LNCaP clone FGC (cell line): Measurements from ENCODE around the gene GPR156.

ENCODE experiments used
- DNase-seq: peaks from one replicate; pipeline ENCODE4 v3.0.0-alpha.2; 2011; ENCODE audit warnings: low read depth
- H3K4me3 ChIP-seq: 2 replicates; pipeline ENCODE4 v1.5.1; 2011; ENCODE audit warnings: mild to moderate bottlenecking, low read depth, low read length, control low read depth
- TF ChIP-seq, protein P1 (sequence below): IDR thresholded peaks from 2 replicates; pipeline ENCODE4 v1.5.1; 2012; ENCODE audit warnings: mild to moderate bottlenecking; ENCODE audit not compliant: control insufficient read depth, insufficient read depth; ENCODE audit errors: extremely low read depth

Gene GPR156

DNA sequence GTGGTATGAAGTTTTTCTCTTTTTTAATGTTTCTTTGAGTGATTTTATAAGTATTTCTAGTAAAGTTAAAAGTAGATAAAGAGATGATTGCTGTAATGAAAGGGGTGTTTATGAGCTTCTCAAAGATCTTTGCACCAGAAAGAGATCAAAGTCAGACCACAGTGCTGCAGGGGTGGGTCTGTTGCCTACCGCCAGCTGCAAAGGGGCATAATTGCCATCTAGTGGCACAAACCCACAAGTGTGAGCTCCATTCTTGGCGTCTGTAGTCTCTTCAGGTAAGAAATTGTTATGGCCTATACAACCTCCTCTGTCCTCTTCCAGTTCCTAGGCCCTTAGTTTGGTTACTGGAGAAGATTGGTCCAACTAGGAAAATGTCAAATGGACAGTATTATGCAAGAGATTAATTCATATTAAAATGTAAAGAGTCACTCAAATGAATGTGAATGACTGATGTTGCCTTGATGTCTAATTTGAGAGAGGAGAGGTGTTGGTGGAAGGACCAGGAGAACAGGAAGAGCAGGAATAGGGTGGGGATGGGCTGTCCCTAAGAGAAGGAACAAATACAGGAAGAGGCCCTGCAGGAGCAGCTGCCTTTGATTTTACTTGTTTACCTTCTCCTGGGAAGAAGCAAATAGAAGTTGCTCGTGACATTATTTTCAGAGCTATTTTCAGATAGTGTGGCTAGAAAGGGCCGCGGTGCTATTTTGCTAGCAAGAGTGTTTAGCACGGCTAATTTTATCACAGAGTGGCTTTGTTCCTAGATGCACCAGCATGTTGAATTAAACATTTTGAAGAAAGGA is 137.8 kb downstream of the GPR156 start:
- peak; percentile 95 for DNase-seq
- TF ChIP-seq, protein P1, sequence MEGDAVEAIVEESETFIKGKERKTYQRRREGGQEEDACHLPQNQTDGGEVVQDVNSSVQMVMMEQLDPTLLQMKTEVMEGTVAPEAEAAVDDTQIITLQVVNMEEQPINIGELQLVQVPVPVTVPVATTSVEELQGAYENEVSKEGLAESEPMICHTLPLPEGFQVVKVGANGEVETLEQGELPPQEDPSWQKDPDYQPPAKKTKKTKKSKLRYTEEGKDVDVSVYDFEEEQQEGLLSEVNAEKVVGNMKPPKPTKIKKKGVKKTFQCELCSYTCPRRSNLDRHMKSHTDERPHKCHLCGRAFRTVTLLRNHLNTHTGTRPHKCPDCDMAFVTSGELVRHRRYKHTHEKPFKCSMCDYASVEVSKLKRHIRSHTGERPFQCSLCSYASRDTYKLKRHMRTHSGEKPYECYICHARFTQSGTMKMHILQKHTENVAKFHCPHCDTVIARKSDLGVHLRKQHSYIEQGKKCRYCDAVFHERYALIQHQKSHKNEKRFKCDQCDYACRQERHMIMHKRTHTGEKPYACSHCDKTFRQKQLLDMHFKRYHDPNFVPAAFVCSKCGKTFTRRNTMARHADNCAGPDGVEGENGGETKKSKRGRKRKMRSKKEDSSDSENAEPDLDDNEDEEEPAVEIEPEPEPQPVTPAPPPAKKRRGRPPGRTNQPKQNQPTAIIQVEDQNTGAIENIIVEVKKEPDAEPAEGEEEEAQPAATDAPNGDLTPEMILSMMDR: peak; percentile 19; the same call in 1 of the 2 replicates
- peak overlapping the region; percentile 20 for H3K4me3 ChIP-seq

DNA sequence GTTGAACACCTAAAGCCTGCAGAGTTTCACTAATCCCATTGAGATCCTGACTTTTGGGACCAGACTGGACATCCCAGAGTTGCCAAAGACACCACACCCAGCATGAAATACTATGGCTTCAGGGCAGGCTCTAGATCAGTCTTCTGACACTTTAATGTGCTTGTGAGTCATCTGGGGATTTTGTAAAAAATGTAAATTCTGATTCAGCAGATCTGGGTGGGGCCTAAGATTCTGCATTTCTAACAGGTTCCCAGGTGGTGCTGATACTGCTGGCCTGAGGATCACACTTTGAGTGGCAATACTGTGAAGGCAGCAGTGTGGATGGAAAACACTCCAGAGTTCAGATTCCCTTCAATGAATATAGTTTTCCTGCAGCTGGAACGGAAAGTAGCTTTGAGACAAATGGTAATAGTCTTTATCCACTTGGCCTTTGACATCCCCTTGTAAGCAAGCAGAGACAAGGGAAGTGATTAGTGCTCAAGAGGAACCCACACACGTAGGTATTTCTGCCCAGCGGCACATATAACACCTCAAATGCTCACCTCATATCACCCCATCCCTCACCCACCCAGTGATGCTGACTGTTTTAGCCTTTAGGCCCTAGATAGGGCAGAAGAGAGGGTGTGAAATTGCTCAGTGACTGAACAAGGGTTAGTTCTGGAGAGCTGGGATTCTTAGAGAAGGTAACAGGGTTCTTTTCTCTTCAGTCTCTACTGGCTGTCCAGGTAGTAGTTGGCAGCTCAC is 139.3 kb downstream of the GPR156 start:
- no peak overlapping the region for H3K4me3 ChIP-seq
- DNase-seq: no peak
- TF ChIP-seq, protein P1: no peak

DNA sequence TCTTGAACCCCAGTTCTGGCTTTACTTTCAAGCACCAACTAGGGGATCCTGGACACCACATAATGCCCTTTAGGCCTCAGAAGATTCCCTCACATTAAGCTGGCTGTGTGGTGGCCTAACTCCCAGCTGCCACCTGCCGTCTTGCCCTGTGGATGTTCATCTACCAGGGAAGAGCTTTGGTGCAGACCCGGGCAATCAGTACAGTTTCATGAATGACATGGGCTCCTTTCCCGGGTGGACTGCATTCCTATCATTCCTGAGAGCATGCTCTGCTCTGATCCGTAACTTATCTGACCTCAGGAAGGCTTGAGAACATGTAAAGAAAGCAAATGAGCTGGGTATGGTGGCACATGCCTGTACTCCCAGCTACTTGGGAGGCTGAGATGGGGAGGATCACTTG is 140.8 kb downstream of the GPR156 start:
- TF ChIP-seq, protein P1: no peak
- no peak for DNase-seq

DNA sequence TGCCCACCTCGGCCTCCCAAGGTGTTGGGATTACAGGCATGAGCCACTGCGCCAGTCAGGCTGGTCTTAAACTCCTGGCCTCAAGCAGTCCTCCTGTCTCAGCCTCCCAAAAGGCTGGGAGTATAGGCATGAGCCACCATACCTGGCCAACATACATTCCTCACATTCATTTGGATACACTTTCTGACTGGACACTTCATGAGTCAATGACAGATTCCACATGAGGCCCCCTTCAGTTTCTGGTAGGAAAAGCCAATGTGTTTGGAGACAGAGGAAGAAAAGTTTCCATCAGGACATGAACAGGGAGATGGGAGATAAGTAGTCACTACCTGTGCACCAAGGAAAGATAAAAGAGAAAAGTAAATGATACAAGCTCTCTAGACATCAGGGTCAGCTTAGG is 141.3 kb downstream of the GPR156 start:
- TF ChIP-seq, protein P1: no peak
- DNase-seq: no peak
- no peak overlapping the region for H3K4me3 ChIP-seq

More for the DNA sequence above, 140.8 kb downstream of the GPR156 start:
- no peak overlapping the region for H3K4me3 ChIP-seq

DNA sequence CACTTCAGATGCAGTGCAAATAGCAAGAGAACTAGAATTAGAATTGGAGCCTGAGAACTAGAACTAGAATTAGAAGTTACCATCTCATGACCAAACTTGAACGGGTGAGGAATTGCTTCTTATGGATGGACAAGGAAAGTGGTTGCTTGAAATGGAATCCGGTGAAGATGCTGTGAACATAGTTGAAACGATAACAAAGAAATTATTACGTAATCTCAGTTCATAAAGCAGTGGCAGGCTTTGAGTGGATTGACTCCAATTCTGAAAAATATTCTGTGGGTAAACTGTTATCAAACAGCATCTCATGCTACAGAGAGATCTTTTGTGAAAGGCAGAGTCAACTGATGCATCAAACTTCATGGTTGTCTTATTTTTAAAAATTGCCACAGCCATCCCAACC is 142.8 kb downstream of the GPR156 start:
- DNase-seq: no peak
- H3K4me3 ChIP-seq: no peak overlapping the region
- TF ChIP-seq, protein P1: no peak

DNA sequence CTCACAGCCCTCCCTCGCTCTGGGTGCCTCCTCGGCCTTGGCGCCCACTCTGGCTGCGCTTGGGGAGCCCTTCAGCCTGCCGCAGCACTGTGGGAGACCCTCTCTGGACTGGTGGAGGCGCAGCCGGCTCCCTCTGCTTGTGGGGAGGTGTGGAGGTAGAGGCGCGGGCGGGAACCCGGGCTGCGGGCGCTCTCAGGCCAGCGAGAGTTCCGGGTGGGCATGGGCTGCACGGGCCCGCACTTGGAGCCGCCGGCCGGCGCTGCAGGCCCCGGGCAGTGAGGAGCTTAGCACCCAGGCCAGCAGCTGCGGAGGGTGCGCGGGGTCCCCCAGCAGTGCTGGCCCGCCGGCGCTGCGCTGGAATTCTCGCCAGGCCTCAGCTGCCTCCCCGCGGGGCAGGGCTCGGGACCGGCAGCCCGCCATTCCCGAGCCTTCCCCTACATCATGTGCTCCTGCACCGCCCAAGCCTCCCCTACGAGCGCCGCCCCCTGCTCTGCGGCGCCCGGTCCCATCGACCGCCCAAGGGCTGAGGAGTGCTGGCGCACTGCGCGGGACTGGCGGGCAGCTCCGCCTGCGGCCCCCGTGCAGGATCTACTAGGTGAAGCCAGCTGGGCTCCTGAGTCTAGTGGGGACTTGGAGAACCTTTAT is 144.8 kb downstream of the GPR156 start:
- DNase-seq: no peak
- H3K4me3 ChIP-seq: no peak overlapping the region
- TF ChIP-seq, protein P1: no peak
